ENCODE measurements around the gene RAB23. TPM values are rescaled to one million over a fixed set of nuclear protein-coding genes. Genes with fewer than 3 reads are reported as not detected.

The RAB23 gene
- total and polyA plus RNA-seq, 2 donors (not counting 1 experiment from before 2014, with no cell fraction given) = 0.12 to 0.94 TPM

DNA sequence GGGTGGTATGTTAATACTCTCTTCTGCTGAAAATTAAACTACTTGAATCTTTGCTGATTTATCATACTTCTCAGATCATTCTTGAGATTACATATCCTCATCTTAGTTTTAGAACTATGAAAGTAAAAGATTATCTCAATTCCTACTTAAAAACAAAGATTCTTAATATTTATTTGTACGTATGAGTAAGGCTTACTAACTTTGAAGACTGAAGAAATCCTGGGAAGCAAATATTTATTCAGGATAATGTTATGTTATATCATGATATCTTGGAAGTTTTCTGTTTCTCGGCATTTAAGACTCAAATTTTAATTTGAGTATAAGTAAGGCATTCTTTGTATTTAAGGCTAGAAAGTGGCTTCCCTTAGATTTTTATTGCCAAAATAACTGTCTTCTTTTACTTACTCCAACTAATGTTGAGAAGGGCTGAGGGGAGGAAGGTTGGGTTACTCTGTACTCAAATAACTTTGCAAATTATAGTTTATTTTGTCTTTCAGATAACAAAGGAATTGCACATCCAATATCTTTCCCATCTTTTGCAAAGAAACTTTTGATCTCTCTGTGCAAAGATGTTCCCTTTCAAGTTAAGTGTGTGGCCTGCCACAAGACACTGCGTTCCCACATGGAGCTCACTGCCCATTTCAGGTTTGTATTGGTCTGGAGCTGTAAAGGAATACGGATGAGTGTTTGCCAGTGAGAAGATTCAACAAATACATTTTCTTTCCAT lies 80.5 kb downstream of the RAB23 start:
- no peak overlapping the region for H3K4me2 ChIP-seq (replicated peaks; ENCODE audit: low read depth, low read length, poor library complexity, severe bottlenecking)
- H3K4me3 Mint-ChIP-seq = no peak overlapping the region
- intact Hi-C loops (cut with micrococcal nuclease) = no loop called here
- H4K20me1 ChIP-seq (ENCODE audit: control insufficient read depth, insufficient read depth, low read length, poor library complexity, severe bottlenecking) = no peaks in the 10 kb centered on the region
- no peaks in the 10 kb centered on the region for H3K27me3 ChIP-seq (replicated peaks in 1 of 4; ENCODE audit: control extremely low read depth in 1 of 4, control insufficient read depth in 3 of 4, insufficient read depth in 4 of 4, low read length in 3 of 4)
- H3K4me3 ChIP-seq (ENCODE audit: control extremely low read depth in 1 of 5, extremely low read depth in 1 of 5, insufficient read depth in 1 of 5, low read depth in 2 of 5, low read length in 4 of 5) = no peak overlapping the region
- TF ChIP-seq EZH2 (IDR thresholded peaks at IDR 0.05; ENCODE audit: borderline replicate concordance, insufficient read depth, low read depth, low read length, poor library complexity, severe bottlenecking) = no peak
- TF ChIP-seq, protein P1, sequence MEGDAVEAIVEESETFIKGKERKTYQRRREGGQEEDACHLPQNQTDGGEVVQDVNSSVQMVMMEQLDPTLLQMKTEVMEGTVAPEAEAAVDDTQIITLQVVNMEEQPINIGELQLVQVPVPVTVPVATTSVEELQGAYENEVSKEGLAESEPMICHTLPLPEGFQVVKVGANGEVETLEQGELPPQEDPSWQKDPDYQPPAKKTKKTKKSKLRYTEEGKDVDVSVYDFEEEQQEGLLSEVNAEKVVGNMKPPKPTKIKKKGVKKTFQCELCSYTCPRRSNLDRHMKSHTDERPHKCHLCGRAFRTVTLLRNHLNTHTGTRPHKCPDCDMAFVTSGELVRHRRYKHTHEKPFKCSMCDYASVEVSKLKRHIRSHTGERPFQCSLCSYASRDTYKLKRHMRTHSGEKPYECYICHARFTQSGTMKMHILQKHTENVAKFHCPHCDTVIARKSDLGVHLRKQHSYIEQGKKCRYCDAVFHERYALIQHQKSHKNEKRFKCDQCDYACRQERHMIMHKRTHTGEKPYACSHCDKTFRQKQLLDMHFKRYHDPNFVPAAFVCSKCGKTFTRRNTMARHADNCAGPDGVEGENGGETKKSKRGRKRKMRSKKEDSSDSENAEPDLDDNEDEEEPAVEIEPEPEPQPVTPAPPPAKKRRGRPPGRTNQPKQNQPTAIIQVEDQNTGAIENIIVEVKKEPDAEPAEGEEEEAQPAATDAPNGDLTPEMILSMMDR (IDR thresholded peaks at IDR 0.05) = no peak
- no peaks in the 10 kb centered on the region for H3K79me2 ChIP-seq (ENCODE audit: control insufficient read depth, insufficient read depth, low read length)
- peaks cover 4% of the 10 kb centered on the region for H3K9me3 Mint-ChIP-seq (ENCODE audit: insufficient read depth)
- no peaks in the 10 kb centered on the region for H3K27me3 Mint-ChIP-seq
- no peak overlapping the region for H3K27ac ChIP-seq (ENCODE audit: low read length in 2 of 2)
- no peaks in the 10 kb centered on the region for H3K4me1 Mint-ChIP-seq
- CTCF ChIA-PET = interaction anchor here (1.4 kb wide), 1 partner anchor 8 kb away, joined by 4 read pairs; no protein-coding TSS in a partner anchor
- no peaks in the 10 kb centered on the region for H3K4me1 ChIP-seq (ENCODE audit: control insufficient read depth in 2 of 2, insufficient read depth in 2 of 2, low read length in 2 of 2)
- H3K36me3 ChIP-seq (replicated peaks in 1 of 2; ENCODE audit: control extremely low read depth in 1 of 2, control insufficient read depth in 1 of 2, extremely low read depth in 1 of 2, insufficient read depth in 2 of 2, low read length in 1 of 2) = peaks cover 2 to 36% of the 10 kb centered on the region in 2 experiments
- DNase-seq (no peak), ATAC-seq (ENCODE audit: low read depth) (no peak)
- H3K27ac Mint-ChIP-seq = no peak overlapping the region
- POLR2A ChIA-PET = no interaction called here
- H3K9ac ChIP-seq (ENCODE audit: low read length) = no peak overlapping the region
- peaks cover 0 to 5% (median 0%) of the 10 kb centered on the region in 3 donors for H3K9me3 ChIP-seq (ENCODE audit: control extremely low read depth in 1 of 3, control insufficient read depth in 2 of 3, insufficient read depth in 1 of 3, low read length in 2 of 3)
- WGBS (ENCODE audit: insufficient coverage) = 100% methylated on average over 1 of the region's 4 CpGs
- no peak overlapping the region for H2AFZ ChIP-seq (ENCODE audit: insufficient read depth, low read depth, low read length, poor library complexity, severe bottlenecking)

DNA sequence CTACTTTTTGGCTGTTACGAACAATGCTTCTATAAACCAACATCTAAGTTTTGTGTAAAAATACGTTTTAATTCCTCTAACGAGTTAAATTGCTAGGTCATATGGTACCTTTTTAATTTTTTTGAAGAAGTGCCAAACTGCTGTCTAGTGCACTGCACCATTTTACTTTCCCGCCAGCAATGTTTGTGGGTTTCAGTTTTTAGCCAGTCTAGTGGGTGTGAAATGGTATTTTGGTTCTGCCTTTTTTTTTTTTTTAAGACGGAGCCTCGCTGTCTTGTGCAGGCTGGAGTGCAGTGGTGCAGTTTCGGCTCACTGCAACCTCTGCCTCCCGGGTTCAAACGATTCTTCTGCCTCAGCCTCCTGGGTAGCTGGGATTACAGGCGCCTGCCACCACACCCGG lies 84.1 kb downstream of the RAB23 start:
- intact Hi-C loops (cut with micrococcal nuclease) = no loop called here
- no peak overlapping the region for H3K9ac ChIP-seq (ENCODE audit: low read length)
- ChIA-PET POLR2A (no interaction called here), CTCF (no interaction called here)
- H3K4me3 Mint-ChIP-seq = no peak overlapping the region
- H3K9me3 Mint-ChIP-seq (ENCODE audit: insufficient read depth) = peaks cover 4% of the 10 kb centered on the region
- no peaks in the 10 kb centered on the region for H3K4me1 Mint-ChIP-seq
- no peak overlapping the region for H3K27ac ChIP-seq (ENCODE audit: low read length in 2 of 2)
- 96% methylated on average over 7 of the region's 11 CpGs for WGBS (ENCODE audit: insufficient coverage)
- H4K20me1 ChIP-seq (ENCODE audit: control insufficient read depth, insufficient read depth, low read length, poor library complexity, severe bottlenecking) = no peaks in the 10 kb centered on the region
- H3K4me1 ChIP-seq (ENCODE audit: control insufficient read depth in 2 of 2, insufficient read depth in 2 of 2, low read length in 2 of 2) = no peaks in the 10 kb centered on the region
- no peak overlapping the region for H3K27ac Mint-ChIP-seq
- no peak for ATAC-seq (ENCODE audit: low read depth)
- no peaks in the 10 kb centered on the region for H3K27me3 Mint-ChIP-seq
- no peak for TF ChIP-seq EZH2 (IDR thresholded peaks at IDR 0.05; ENCODE audit: borderline replicate concordance, insufficient read depth, low read depth, low read length, poor library complexity, severe bottlenecking)
- TF ChIP-seq, protein P1 (IDR thresholded peaks at IDR 0.05) = no peak
- DNase-seq = no peak
- H3K79me2 ChIP-seq (ENCODE audit: control insufficient read depth, insufficient read depth, low read length) = no peaks in the 10 kb centered on the region
- peaks cover 0 to 4% (median 0%) of the 10 kb centered on the region in 3 donors for H3K9me3 ChIP-seq (ENCODE audit: control extremely low read depth in 1 of 3, control insufficient read depth in 2 of 3, insufficient read depth in 1 of 3, low read length in 2 of 3)
- peaks cover 0 to 43% of the 10 kb centered on the region in 2 experiments for H3K36me3 ChIP-seq (replicated peaks in 1 of 2; ENCODE audit: control extremely low read depth in 1 of 2, control insufficient read depth in 1 of 2, extremely low read depth in 1 of 2, insufficient read depth in 2 of 2, low read length in 1 of 2)
- no peak overlapping the region for H3K4me3 ChIP-seq (ENCODE audit: control extremely low read depth in 1 of 5, extremely low read depth in 1 of 5, insufficient read depth in 1 of 5, low read depth in 2 of 5, low read length in 4 of 5)
- no peak overlapping the region for H2AFZ ChIP-seq (ENCODE audit: insufficient read depth, low read depth, low read length, poor library complexity, severe bottlenecking)
- H3K27me3 ChIP-seq (replicated peaks in 1 of 4; ENCODE audit: control extremely low read depth in 1 of 4, control insufficient read depth in 3 of 4, insufficient read depth in 4 of 4, low read length in 3 of 4) = no peaks in the 10 kb centered on the region
- no peak overlapping the region for H3K4me2 ChIP-seq (replicated peaks; ENCODE audit: low read depth, low read length, poor library complexity, severe bottlenecking)
